Stimulated activated CD4-positive, alpha-beta T cell treated with anti-CD3 and anti-CD28 coated beads, TNF-alpha, amount 100 ng/mL, for 24 hours (primary cell): Measurements from ENCODE around the gene MAPK12.
A peak's percentile ranks its signal among the peaks of the same experiment; 100 is the strongest.

Experiments used
- DNase-seq, 3 experiments: peaks; one replicate each; pipeline ENCODE4 v3.0.0-alpha.2; 2020; ENCODE audit warnings: low read depth in 3 of 3

MAPK12 gene

GRCh38 chr22:50261615-50262459, at the start of gene MAPK12:
Gene MAPK12 (minus strand): TSS chr22:50261683. CDS start chr22:50261509, 174 bp downstream.
- DNase-seq: no peak

GRCh38 chr22:50310949-50311444, 49.5 kb upstream of the MAPK12 start:
- DNase-seq: no peak

GRCh38 chr22:50310031-50310722, 48.7 kb upstream of the MAPK12 start:
- no peak for DNase-seq

- no peak for DNase-seq
These were observed 48.1 kb upstream of the MAPK12 start for GRCh38 chr22:50309601-50309991.

GRCh38 chr22:50308986-50309600, 47.6 kb upstream of the MAPK12 start:
- no peak for DNase-seq

GRCh38 chr22:50308597-50308935, 47.1 kb upstream of the MAPK12 start:
- no peak for DNase-seq

GRCh38 chr22:50307890-50308596, 46.6 kb upstream of the MAPK12 start:
- DNase-seq: no peak

- peak in 1 of 3 experiments; percentile 32 for DNase-seq
These were observed 45.6 kb upstream of the MAPK12 start, which contains the start of gene PLXNB2 for GRCh38 chr22:50306753-50307749. Gene PLXNB2 (minus strand): TSS chr22:50307646. CDS start chr22:50290584, 17,062 bp downstream.

- DNase-seq: no peak
These were observed 44.6 kb upstream of the MAPK12 start for GRCh38 chr22:50305923-50306566.

- no peak for DNase-seq
These were observed 44.0 kb upstream of the MAPK12 start for GRCh38 chr22:50305393-50305922.

GRCh38 chr22:50304528-50305392, 43.3 kb upstream of the MAPK12 start:
- DNase-seq: no peak

GRCh38 chr22:50303848-50304527, 42.5 kb upstream of the MAPK12 start:
- no peak for DNase-seq

- no peak for DNase-seq
These were observed 42.0 kb upstream of the MAPK12 start for GRCh38 chr22:50303515-50303847.

GRCh38 chr22:50302564-50302963, 41.1 kb upstream of the MAPK12 start:
- no peak for DNase-seq

- no peak for DNase-seq
These were observed 40.6 kb upstream of the MAPK12 start for GRCh38 chr22:50302041-50302541.

GRCh38 chr22:50301581-50301991, 40.1 kb upstream of the MAPK12 start:
- DNase-seq: no peak

GRCh38 chr22:50300620-50301257, 39.3 kb upstream of the MAPK12 start:
- no peak for DNase-seq
